SH-SY5Y (cell line): Measurements from ENCODE around the gene SLC12A7.

ENCODE experiments used
- GATA2 ChIP-seq: IDR thresholded peaks from 2 replicates; pipeline ENCODE4 v1.6.1; 2011; ENCODE audit warnings: mild to moderate bottlenecking, low read depth, low read length
- GATA3 ChIP-seq: IDR thresholded peaks from 2 replicates; pipeline ENCODE4 v1.6.1; 2011; ENCODE audit warnings: low read depth, mild to moderate bottlenecking, low read length, moderate library complexity

DNA sequence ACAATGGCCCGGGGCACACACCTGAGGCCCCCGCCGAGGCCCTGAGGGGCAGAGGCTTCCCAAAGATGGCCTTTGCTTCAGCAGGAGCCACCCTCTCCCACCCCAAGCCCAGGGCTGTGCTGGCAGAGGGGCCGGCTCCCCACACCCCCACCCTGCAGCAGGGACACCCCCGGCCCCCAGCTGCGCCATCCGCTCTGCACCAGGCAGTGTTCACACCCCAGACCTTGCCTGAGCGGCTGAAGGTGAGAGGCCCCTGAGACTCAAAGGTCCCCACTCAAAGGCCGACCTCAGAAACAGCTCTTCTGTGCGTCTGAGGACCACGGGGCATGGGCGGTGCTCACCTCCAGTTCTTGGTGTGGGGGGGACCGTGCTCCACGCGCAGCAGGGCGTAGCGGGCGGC, 37.6 kb downstream of the SLC12A7 start:
- no peak for TF ChIP-seq GATA2
- no peak for TF ChIP-seq GATA3
